H9 (cell line): ENCODE results near the gene SLC4A5. TPM values are rescaled to one million over a fixed set of nuclear protein-coding genes. Genes with fewer than 3 reads are reported as not detected.

Experiments used
- DNase-seq: peaks from one replicate; pipeline ENCODE4 v3.0.0-alpha.2; 2017
- H2AFZ ChIP-seq: one replicate; pipeline ENCODE4 v1.6.1; 2013; ENCODE audit warnings: mild to moderate bottlenecking, low read length, control low read depth, moderate library complexity
- H2AK5ac ChIP-seq: 2 replicates; pipeline ENCODE4 v1.6.1; 2013; ENCODE audit warnings: low read length, control low read depth, mixed read lengths; ENCODE audit not compliant: insufficient read length
- H2BK120ac ChIP-seq: one replicate; pipeline ENCODE4 v1.6.1; 2013; ENCODE audit warnings: low read depth, mild to moderate bottlenecking, low read length, control low read depth, inconsistent platforms; ENCODE audit not compliant: poor library complexity, severe bottlenecking
- H2BK12ac ChIP-seq: 2 replicates; pipeline ENCODE4 v1.6.1; 2013; ENCODE audit warnings: low read length, control low read depth, mixed read lengths, low read depth; ENCODE audit not compliant: insufficient read length
- H2BK15ac ChIP-seq: 2 replicates; pipeline ENCODE4 v1.6.1; 2013; ENCODE audit warnings: low read depth, low read length, control low read depth
- H2BK20ac ChIP-seq: one replicate; pipeline ENCODE4 v1.6.1; 2013; ENCODE audit warnings: low read depth, mild to moderate bottlenecking, low read length, control low read depth, inconsistent platforms; ENCODE audit not compliant: poor library complexity, severe bottlenecking
- H2BK5ac ChIP-seq: 2 replicates; pipeline ENCODE4 v1.6.1; 2013; ENCODE audit warnings: low read length, control low read depth, mixed read lengths; ENCODE audit not compliant: insufficient read length
- H3K14ac ChIP-seq: 2 replicates; pipeline ENCODE4 v1.6.1; 2013; ENCODE audit warnings: low read length, control low read depth; ENCODE audit not compliant: insufficient read depth
- H3K18ac ChIP-seq: 2 replicates; pipeline ENCODE4 v1.6.1; 2013; ENCODE audit warnings: low read depth, mild to moderate bottlenecking, mixed read lengths, low read length, control low read depth; ENCODE audit not compliant: insufficient read length
- H3K23ac ChIP-seq: 2 replicates; pipeline ENCODE4 v1.6.1; 2013; ENCODE audit warnings: low read length, control low read depth, mixed read lengths, low read depth; ENCODE audit not compliant: insufficient read length
- H3K23me2 ChIP-seq: 2 replicates; pipeline ENCODE4 v1.6.1; 2013; ENCODE audit warnings: low read depth, mild to moderate bottlenecking, mixed read lengths, low read length, control low read depth; ENCODE audit not compliant: insufficient read length, poor library complexity, severe bottlenecking
- H3K27ac ChIP-seq: 2 replicates; pipeline ENCODE4 v1.5.1; 2013; ENCODE audit warnings: low read length, control low read depth, mixed read lengths, low read depth; ENCODE audit not compliant: insufficient read length
- H3K27me3 ChIP-seq: 2 replicates; pipeline ENCODE4 v1.6.1; 2013; ENCODE audit warnings: low read length, control low read depth, inconsistent platforms; ENCODE audit not compliant: insufficient read depth
- H3K4ac ChIP-seq: 2 replicates; pipeline ENCODE4 v1.6.1; 2013; ENCODE audit warnings: low read depth, mild to moderate bottlenecking, control low read depth, inconsistent platforms, low read length, moderate library complexity
- H3K4me1 ChIP-seq: 2 replicates; pipeline ENCODE4 v1.6.1; 2013; ENCODE audit warnings: low read length, control low read depth, inconsistent platforms; ENCODE audit not compliant: insufficient read depth
- H3K4me2 ChIP-seq: 2 replicates; pipeline ENCODE4 v1.6.1; 2013; ENCODE audit warnings: low read length, control low read depth, mixed read lengths; ENCODE audit not compliant: insufficient read length, insufficient read depth
- H3K56ac ChIP-seq: 2 replicates; pipeline ENCODE4 v1.6.1; 2013; ENCODE audit warnings: low read depth, mild to moderate bottlenecking, mixed read lengths, low read length, control low read depth; ENCODE audit not compliant: insufficient read length
- H3K79me1 ChIP-seq: 2 replicates; pipeline ENCODE4 v1.6.1; 2013; ENCODE audit warnings: low read depth, mild to moderate bottlenecking, moderate library complexity, low read length, control low read depth, inconsistent platforms; ENCODE audit not compliant: insufficient read depth, poor library complexity, severe bottlenecking
- H3K79me2 ChIP-seq: 2 replicates; pipeline ENCODE4 v1.6.1; 2013; ENCODE audit warnings: low read length, control low read depth, inconsistent platforms; ENCODE audit not compliant: insufficient read depth
- H3K9ac ChIP-seq: 2 replicates; pipeline ENCODE4 v1.6.1; 2013; ENCODE audit warnings: low read length, control low read depth, mixed read lengths; ENCODE audit not compliant: insufficient read length; ENCODE audit errors: extremely low read depth
- H3K9me3 ChIP-seq: one replicate; pipeline ENCODE4 v1.6.1; 2013; ENCODE audit warnings: low read depth, low read length, inconsistent platforms; ENCODE audit not compliant: control insufficient read depth
- H3T11ph ChIP-seq: one replicate; pipeline ENCODE4 v1.6.1; 2013; ENCODE audit warnings: mild to moderate bottlenecking, low read length, control low read depth, inconsistent platforms
- H4K20me1 ChIP-seq: one replicate; pipeline ENCODE4 v1.6.1; 2013; ENCODE audit not compliant: control insufficient read depth, insufficient read length, insufficient read depth
- H4K5ac ChIP-seq: 2 replicates; pipeline ENCODE4 v1.6.1; 2013; ENCODE audit warnings: low read depth, mild to moderate bottlenecking, mixed read lengths, low read length, control low read depth; ENCODE audit not compliant: insufficient read length
- H4K8ac ChIP-seq: replicated peaks from 2 replicates; pipeline ENCODE4 v1.6.1; 2013; ENCODE audit warnings: low read length, control low read depth, mixed read lengths, low read depth; ENCODE audit not compliant: insufficient read length
- H4K91ac ChIP-seq: 2 replicates; pipeline ENCODE4 v1.6.1; 2013; ENCODE audit warnings: low read depth, mild to moderate bottlenecking, moderate library complexity, mixed read lengths, low read length, control low read depth; ENCODE audit not compliant: insufficient read length
- H3K27ac Mint-ChIP-seq, 3 experiments: 2 replicates in 2 of 3; 3 replicates in 1 of 3; pipeline ENCODE4 v1.8.0; 2020 to 2021; ENCODE audit warnings: mixed read lengths in 3 of 3, mild to moderate bottlenecking in 1 of 3, moderate library complexity in 1 of 3
- H3K27me3 Mint-ChIP-seq: 2 replicates; pipeline ENCODE4 v1.8.0; 2021; ENCODE audit warnings: low read depth, mild to moderate bottlenecking, moderate library complexity, mixed read lengths
- H3K36me3 Mint-ChIP-seq, 3 experiments: 2 replicates in 2 of 3; 3 replicates in 1 of 3; pipeline ENCODE4 v1.8.0; 2020 to 2021; ENCODE audit warnings: low read depth in 3 of 3, mixed read lengths in 3 of 3; ENCODE audit not compliant: insufficient read depth in 1 of 3
- H3K4me1 Mint-ChIP-seq, 2 experiments: 2 replicates each; pipeline ENCODE4 v1.8.0; 2020; ENCODE audit warnings: mixed read lengths in 2 of 2
- H3K4me3 Mint-ChIP-seq, 2 experiments: 2 replicates in 1 of 2; 3 replicates in 1 of 2; pipeline ENCODE4 v1.8.0; 2020 to 2021; ENCODE audit warnings: mild to moderate bottlenecking in 2 of 2, mixed read lengths in 2 of 2, moderate library complexity in 1 of 2
- H3K9me3 Mint-ChIP-seq, 2 experiments: 2 replicates in 1 of 2; 3 replicates in 1 of 2; pipeline ENCODE4 v1.8.0; 2020; ENCODE audit warnings: mild to moderate bottlenecking in 2 of 2, mixed read lengths in 2 of 2, moderate library complexity in 1 of 2
- WGBS: extraction: QIAGEN DNeasy Blood & Tissue Kit; methylation state at CpG from one replicate; pipeline ENCODE4 v1.1.7; 2013; ENCODE audit warnings: missing lambda C conversion rate, low lambda C conversion rate, mixed read lengths; ENCODE audit not compliant: insufficient read length; ENCODE audit errors: extremely low coverage; 5-methylcytosine and 5-hydroxymethylcytosine counted together
- total RNA-seq: library from RNA; stranded (reverse); gene quantifications from 2 replicates; pipeline ENCODE4 v1.2.1, GENCODE V29; 2021
- TF ChIP-seq, protein P1 (sequence below): fragments of 200-600 bp; sonication (generic); conservative IDR thresholded peaks from 3 replicates; pipeline ENCODE4 v1.8.0; 2021; ENCODE audit warnings: antibody characterized with exemption, mild to moderate bottlenecking

Gene SLC4A5
- total RNA-seq, 1 experiment from 2014 or later: 0.50 TPM

DNA sequence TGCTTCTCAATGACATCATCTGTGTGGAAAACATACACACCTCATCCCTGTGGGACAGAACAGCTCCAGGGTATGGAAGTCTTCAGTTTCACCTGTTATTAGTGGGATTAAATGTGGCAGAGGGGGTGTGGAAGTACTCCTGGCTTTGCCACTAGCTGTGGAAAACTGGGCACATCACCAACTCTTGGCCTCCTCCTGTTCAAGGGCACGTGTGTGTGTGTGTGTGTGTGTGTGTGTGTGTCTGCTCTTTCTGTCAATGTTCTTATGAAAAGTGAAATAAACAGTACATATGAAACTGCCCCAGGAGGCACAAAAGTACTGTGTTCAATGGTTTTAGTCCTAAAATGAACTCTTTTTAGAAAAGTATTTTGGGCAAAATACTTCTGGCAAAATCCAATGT is 78.9 kb downstream of the SLC4A5 start:
- H4K20me1 ChIP-seq: no peaks in the 10 kb centered on the region
- no peaks in the 10 kb centered on the region for H3K9me3 ChIP-seq
- no peak overlapping the region for H3K23ac ChIP-seq
- H4K91ac ChIP-seq: no peak overlapping the region
- no peak overlapping the region for H3K9ac ChIP-seq
- H2BK120ac ChIP-seq: no peak overlapping the region
- no CpG with 5 or more reads among the region's 1 CpG for WGBS
- no peaks in the 10 kb centered on the region for H3K9me3 Mint-ChIP-seq
- H3K23me2 ChIP-seq: no peaks in the 10 kb centered on the region
- H2AFZ ChIP-seq: no peak overlapping the region
- H3K79me2 ChIP-seq: no peaks in the 10 kb centered on the region
- no peak overlapping the region for H2AK5ac ChIP-seq
- H3K4me1 Mint-ChIP-seq: peaks cover 17 to 19% of the 10 kb centered on the region in 2 experiments
- no peak overlapping the region for H3K27ac ChIP-seq
- no peak overlapping the region for H3K14ac ChIP-seq
- H3K79me1 ChIP-seq: no peaks in the 10 kb centered on the region
- H2BK12ac ChIP-seq: no peak overlapping the region
- H3K56ac ChIP-seq: no peak overlapping the region
- H3K18ac ChIP-seq: no peak overlapping the region
- no peak overlapping the region for H2BK20ac ChIP-seq
- no peak overlapping the region for H4K5ac ChIP-seq
- H3K27ac Mint-ChIP-seq: no peak overlapping the region; a peak in 1 of 7 replicates
- no peak overlapping the region for H3K4me3 Mint-ChIP-seq
- no peak overlapping the region for H3T11ph ChIP-seq
- no peaks in the 10 kb centered on the region for H3K36me3 Mint-ChIP-seq
- H2BK5ac ChIP-seq: no peak overlapping the region
- H2BK15ac ChIP-seq: no peak overlapping the region
- TF ChIP-seq, protein P1, sequence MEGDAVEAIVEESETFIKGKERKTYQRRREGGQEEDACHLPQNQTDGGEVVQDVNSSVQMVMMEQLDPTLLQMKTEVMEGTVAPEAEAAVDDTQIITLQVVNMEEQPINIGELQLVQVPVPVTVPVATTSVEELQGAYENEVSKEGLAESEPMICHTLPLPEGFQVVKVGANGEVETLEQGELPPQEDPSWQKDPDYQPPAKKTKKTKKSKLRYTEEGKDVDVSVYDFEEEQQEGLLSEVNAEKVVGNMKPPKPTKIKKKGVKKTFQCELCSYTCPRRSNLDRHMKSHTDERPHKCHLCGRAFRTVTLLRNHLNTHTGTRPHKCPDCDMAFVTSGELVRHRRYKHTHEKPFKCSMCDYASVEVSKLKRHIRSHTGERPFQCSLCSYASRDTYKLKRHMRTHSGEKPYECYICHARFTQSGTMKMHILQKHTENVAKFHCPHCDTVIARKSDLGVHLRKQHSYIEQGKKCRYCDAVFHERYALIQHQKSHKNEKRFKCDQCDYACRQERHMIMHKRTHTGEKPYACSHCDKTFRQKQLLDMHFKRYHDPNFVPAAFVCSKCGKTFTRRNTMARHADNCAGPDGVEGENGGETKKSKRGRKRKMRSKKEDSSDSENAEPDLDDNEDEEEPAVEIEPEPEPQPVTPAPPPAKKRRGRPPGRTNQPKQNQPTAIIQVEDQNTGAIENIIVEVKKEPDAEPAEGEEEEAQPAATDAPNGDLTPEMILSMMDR: no peak
- H3K4me1 ChIP-seq: no peaks in the 10 kb centered on the region
- no peak overlapping the region for H3K4me2 ChIP-seq
- H3K4ac ChIP-seq: no peak overlapping the region
- H3K27me3 ChIP-seq: no peaks in the 10 kb centered on the region
- DNase-seq: no peak
- peaks cover 2% of the 10 kb centered on the region for H3K27me3 Mint-ChIP-seq
- no peak overlapping the region for H4K8ac ChIP-seq
